ENCODE data around the gene SMO. TPM values are rescaled to one million over a fixed set of nuclear protein-coding genes. Genes with fewer than 3 reads are reported as not detected.

The SMO gene
- total RNA-seq, 2 donors from 2014 or later = 0.08 TPM; not detected in 1

- Mint-ChIP-seq H3K36me3 (ENCODE audit: low read depth) (no peaks in the 10 kb centered on the region), H3K9me3 (no peaks in the 10 kb centered on the region)
- ATAC-seq (replicated peaks) = no peak
These were observed 70.4 kb downstream of the SMO start for GRCh38 chr7:129258649-129259389.

DNA sequence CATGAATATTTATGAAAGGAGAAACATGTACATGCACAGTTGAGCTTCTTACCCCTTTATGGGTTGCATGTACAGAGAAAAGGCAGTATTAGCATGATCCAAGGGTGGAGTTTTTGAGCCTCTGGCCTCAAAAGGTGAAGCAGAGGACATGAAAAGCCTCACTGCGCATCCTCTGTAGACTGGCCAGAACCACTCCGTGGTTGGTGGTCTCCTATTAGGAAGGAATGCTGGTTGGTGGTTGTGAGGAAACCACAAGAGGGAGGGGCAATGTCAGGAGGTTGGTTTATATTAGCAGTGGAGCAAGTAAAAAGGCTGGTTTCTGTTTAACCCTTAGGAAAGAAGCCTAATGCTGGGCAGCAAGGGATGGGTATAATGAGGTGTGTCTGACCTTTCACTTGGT is 73.9 kb downstream of the SMO start:
- H3K27ac Mint-ChIP-seq = peak overlapping the region; percentile 68

More at GRCh38 chr7:129258649-129259389, 70.4 kb downstream of the SMO start:
- Mint-ChIP-seq H3K4me1 (peaks cover 21% of the 10 kb centered on the region), H3K27ac (peak overlapping the region; percentile 45), H3K4me3 (peak overlapping the region; percentile 64), H3K27me3 (no peaks in the 10 kb centered on the region)

More for the DNA sequence above, 73.9 kb downstream of the SMO start:
- Mint-ChIP-seq H3K36me3 (ENCODE audit: low read depth) (no peaks in the 10 kb centered on the region), H3K9me3 (no peaks in the 10 kb centered on the region), H3K4me1 (peaks cover 21% of the 10 kb centered on the region), H3K27me3 (no peaks in the 10 kb centered on the region), H3K4me3 (peak overlapping the region; percentile 27)
- ATAC-seq (replicated peaks) = no peak

Other genes starting within 250 kb of the SMO start
- gene TNPO3, start 133.5 kb upstream of the SMO start, total RNA-seq = 10 to 100 TPM; 45.8 to 62.6 TPM
- gene TSPAN33, start 43.9 kb upstream of the SMO start, total RNA-seq = 1 to 10 TPM in 1 of 2 donors, under 1 TPM in 1; 0.67 to 2.6 TPM
- 10 to 100 TPM; 21.5 to 39.8 TPM for gene AHCYL2, start 36.4 kb downstream of the SMO start, total RNA-seq
- 10 to 100 TPM; 51.7 to 78.4 TPM for gene STRIP2, start 245.8 kb downstream of the SMO start, total RNA-seq

All from activated T-helper 17 cell treated with anti-CD3 and anti-CD28 coated beads, Interleukin-2, amount 50 U/mL, for 72 hours (primary cell).